Progenitor cell of endocrine pancreas (in vitro differentiated cells): ENCODE measurements around the gene BLID. TPM values are rescaled to one million over a fixed set of nuclear protein-coding genes. Genes with fewer than 3 reads are reported as not detected.

Experiments used
- DNase-seq: peaks from one replicate; pipeline ENCODE4 v3.0.0; 2021; ENCODE audit warnings: low spot score; ENCODE audit not compliant: unreplicated experiment
- H3K27ac Mint-ChIP-seq: 2 replicates; pipeline ENCODE4 v1.8.0; 2021; ENCODE audit warnings: mild to moderate bottlenecking, moderate library complexity, mixed read lengths
- H3K27me3 Mint-ChIP-seq: 2 replicates; pipeline ENCODE4 v1.8.0; 2021; ENCODE audit warnings: mixed read lengths
- H3K36me3 Mint-ChIP-seq: 2 replicates; pipeline ENCODE4 v1.8.0; 2022; ENCODE audit warnings: mixed read lengths; ENCODE audit not compliant: insufficient read depth
- H3K4me1 Mint-ChIP-seq: 2 replicates; pipeline ENCODE4 v1.8.0; 2021; ENCODE audit warnings: low read depth, mixed read lengths
- H3K4me3 Mint-ChIP-seq: 2 replicates; pipeline ENCODE4 v1.8.0; 2021; ENCODE audit warnings: low read depth, mild to moderate bottlenecking, moderate library complexity, mixed read lengths
- H3K9me3 Mint-ChIP-seq: 2 replicates; pipeline ENCODE4 v1.8.0; 2021; ENCODE audit warnings: low read depth, mixed read lengths
- total RNA-seq: library from RNA; stranded (reverse); gene quantifications from 2 replicates; pipeline ENCODE4 v1.2.1, GENCODE V29; 2021
- TF ChIP-seq, protein P1 (sequence below): fragments of 200-600 bp; sonication (generic); IDR thresholded peaks from one replicate; pipeline ENCODE4 v1.5.0; 2021; ENCODE audit warnings: antibody characterized with exemption, mild to moderate bottlenecking; ENCODE audit not compliant: unreplicated experiment

The BLID gene
- total RNA-seq, 1 donor from 2014 or later: not detected

DNA sequence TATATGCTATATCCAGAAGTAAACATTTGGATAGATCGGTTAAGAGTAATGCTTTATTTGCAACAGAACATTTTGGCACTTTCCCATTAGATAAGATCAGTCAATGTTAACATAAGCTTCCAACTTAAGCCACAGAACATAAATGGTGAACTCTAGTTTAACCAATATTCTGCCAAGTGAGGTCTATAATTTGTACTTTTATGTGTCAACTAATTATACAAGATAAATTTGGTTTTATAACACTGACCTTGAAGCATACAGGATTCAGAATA, 23.5 kb upstream of the BLID start:
- Mint-ChIP-seq H3K4me1 (peaks cover 27% of the 10 kb centered on the region), H3K4me3 (no peak overlapping the region), H3K27ac (no peak overlapping the region), H3K9me3 (no peaks in the 10 kb centered on the region), H3K36me3 (no peaks in the 10 kb centered on the region), H3K27me3 (no peaks in the 10 kb centered on the region)
- TF ChIP-seq, protein P1, sequence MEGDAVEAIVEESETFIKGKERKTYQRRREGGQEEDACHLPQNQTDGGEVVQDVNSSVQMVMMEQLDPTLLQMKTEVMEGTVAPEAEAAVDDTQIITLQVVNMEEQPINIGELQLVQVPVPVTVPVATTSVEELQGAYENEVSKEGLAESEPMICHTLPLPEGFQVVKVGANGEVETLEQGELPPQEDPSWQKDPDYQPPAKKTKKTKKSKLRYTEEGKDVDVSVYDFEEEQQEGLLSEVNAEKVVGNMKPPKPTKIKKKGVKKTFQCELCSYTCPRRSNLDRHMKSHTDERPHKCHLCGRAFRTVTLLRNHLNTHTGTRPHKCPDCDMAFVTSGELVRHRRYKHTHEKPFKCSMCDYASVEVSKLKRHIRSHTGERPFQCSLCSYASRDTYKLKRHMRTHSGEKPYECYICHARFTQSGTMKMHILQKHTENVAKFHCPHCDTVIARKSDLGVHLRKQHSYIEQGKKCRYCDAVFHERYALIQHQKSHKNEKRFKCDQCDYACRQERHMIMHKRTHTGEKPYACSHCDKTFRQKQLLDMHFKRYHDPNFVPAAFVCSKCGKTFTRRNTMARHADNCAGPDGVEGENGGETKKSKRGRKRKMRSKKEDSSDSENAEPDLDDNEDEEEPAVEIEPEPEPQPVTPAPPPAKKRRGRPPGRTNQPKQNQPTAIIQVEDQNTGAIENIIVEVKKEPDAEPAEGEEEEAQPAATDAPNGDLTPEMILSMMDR: no peak
- DNase-seq: no peak

DNA sequence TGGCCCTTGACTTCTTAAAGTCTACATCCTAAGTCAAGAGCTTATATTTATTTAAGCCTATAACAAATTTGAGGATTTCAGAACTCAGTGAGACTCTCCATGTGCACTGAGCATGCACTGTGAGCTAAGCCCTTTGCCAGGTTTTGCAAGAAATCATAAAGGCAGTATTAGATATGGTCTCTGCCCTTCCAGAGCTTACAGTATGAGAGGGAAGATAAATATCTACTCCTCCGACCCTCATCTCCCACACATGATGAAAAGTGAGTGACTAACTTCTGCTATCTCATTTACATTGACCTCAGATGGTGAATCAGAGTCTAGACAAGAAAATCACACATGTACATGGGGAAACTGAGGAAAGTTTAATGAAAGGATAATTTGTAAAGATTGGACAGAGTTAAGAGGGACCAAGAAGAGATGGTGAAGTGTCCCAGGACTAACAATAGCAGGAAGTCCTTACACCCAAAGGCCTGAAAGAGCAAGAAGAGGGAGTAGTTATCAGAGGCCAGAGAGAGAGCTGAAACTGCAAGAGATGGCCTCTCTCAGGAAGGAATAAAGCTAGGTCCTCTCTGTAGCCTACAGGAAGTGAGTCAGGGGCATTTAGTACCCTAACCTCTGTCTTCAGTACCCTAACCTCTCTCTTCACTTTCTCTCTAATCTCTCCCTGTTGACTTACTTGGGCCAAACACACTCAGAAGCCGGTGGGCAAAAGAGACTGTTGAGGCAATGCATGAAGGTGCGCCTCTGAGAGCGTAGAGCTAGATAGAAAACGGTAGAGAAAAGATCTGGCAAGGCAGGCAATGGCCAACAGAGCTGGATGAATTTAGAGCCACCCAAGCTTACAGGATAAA, 23.0 kb upstream of the BLID start:
- Mint-ChIP-seq H3K27me3 (no peaks in the 10 kb centered on the region), H3K4me1 (peaks cover 27% of the 10 kb centered on the region), H3K4me3 (no peak overlapping the region), H3K9me3 (no peaks in the 10 kb centered on the region), H3K27ac (no peak overlapping the region), H3K36me3 (no peaks in the 10 kb centered on the region)
- no peak for DNase-seq
- TF ChIP-seq, protein P1: no peak

GRCh38 chr11:122137078-122137793, 21.2 kb upstream of the BLID start:
- DNase-seq: no peak
- TF ChIP-seq, protein P1: no peak
- Mint-ChIP-seq H3K4me1 (peaks cover 32% of the 10 kb centered on the region), H3K27me3 (no peaks in the 10 kb centered on the region), H3K36me3 (no peaks in the 10 kb centered on the region), H3K27ac (no peak overlapping the region), H3K9me3 (no peaks in the 10 kb centered on the region), H3K4me3 (no peak overlapping the region)

DNA sequence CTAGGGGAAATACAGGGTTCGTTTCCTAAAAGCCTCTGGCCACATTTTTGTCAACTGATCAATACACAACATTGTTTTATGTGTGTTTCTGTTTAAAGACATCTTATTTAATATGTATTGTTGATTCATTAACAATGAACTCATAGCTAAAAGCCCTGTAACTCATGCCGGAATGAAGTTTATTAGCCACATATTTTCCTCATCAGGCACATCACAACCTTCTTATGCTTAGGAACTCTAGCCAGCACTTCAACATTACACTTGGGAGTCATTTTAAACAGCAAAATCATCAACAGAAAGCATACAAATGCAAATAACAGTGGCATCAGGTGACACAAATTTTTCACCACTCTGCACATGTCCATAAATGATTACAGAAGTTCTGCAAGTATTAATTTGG, 15.1 kb upstream of the BLID start:
- Mint-ChIP-seq H3K27me3 (peaks cover 3% of the 10 kb centered on the region), H3K4me1 (peaks cover 6% of the 10 kb centered on the region), H3K4me3 (no peak overlapping the region), H3K36me3 (no peaks in the 10 kb centered on the region), H3K9me3 (no peaks in the 10 kb centered on the region), H3K27ac (no peak overlapping the region)
- TF ChIP-seq, protein P1: no peak
- DNase-seq: no peak

DNA sequence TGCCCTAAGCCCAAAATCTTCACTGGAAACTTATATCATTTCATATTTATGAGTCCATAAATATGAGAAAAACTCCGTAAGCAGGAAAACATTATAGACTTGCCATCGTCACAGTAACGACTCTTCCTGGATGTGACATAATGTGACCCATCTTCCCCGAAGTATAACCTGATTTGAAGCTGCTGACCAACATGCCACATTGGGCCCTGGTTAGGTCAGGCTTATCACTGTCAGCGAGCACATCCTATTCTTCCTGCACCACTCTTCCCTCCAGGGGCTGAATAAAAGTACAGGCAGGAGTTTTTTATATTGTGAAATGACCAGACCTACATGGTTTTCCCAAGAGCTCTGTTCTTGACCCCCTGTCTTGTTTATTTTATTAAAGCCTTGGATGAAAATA, 12.1 kb upstream of the BLID start:
- H3K9me3 Mint-ChIP-seq: no peaks in the 10 kb centered on the region
- TF ChIP-seq, protein P1: no peak
- peaks cover 6% of the 10 kb centered on the region for H3K4me1 Mint-ChIP-seq
- H3K27me3 Mint-ChIP-seq: peaks cover 3% of the 10 kb centered on the region
- DNase-seq: no peak
- no peak overlapping the region for H3K4me3 Mint-ChIP-seq
- no peaks in the 10 kb centered on the region for H3K36me3 Mint-ChIP-seq
- no peak overlapping the region for H3K27ac Mint-ChIP-seq
